CD8-positive, alpha-beta memory T cell (primary cell): Measurements from ENCODE around the gene CEBPE. TPM values are rescaled to one million over a fixed set of nuclear protein-coding genes. Genes with fewer than 3 reads are reported as not detected.

Source experiments
- CTCF ChIA-PET: fragments of 350-600 bp; sonication (Branson Sonifier 250); formaldehyde crosslinking; loops from one replicate; lab custom pipeline; 2021; ENCODE audit warnings: antibody characterized with exemption; lab: Charles Lee
- POLR2A ChIA-PET: fragments of 350-600 bp; sonication (Branson Sonifier 250); formaldehyde crosslinking; loops from one replicate; lab custom pipeline; 2021; ENCODE audit warnings: antibody characterized with exemption; lab: Charles Lee
- DNase-seq, 5 donors: peaks; one replicate each; pipeline versions ENCODE4 v3.0.0 to v3.0.0-alpha.2; 2020 to 2022; ENCODE audit warnings: mixed read lengths in 1 of 5
- H3K27ac ChIP-seq: one replicate; pipeline ENCODE4 v1.7.0; 2013; ENCODE audit warnings: low read depth, mild to moderate bottlenecking, low read length, moderate library complexity
- H3K27me3 ChIP-seq: 2 replicates; pipeline ENCODE4 v1.7.0; 2013; ENCODE audit warnings: low read length, mild to moderate bottlenecking; ENCODE audit not compliant: insufficient read depth, poor library complexity, severe bottlenecking
- H3K36me3 ChIP-seq: 2 replicates; pipeline ENCODE4 v1.7.0; 2013; ENCODE audit warnings: mild to moderate bottlenecking, low read length, moderate library complexity; ENCODE audit not compliant: insufficient read depth
- H3K4me1 ChIP-seq: 2 replicates; pipeline ENCODE4 v1.7.0; 2013; ENCODE audit warnings: mild to moderate bottlenecking, low read length, moderate library complexity; ENCODE audit not compliant: insufficient read depth
- H3K4me3 ChIP-seq: 2 replicates; pipeline ENCODE4 v1.7.0; 2013; ENCODE audit warnings: mild to moderate bottlenecking, low read length
- H3K9me3 ChIP-seq: 2 replicates; pipeline ENCODE4 v1.7.0; 2013; ENCODE audit warnings: mild to moderate bottlenecking, low read length
- H3K27ac Mint-ChIP-seq, 8 donors: one replicate each; pipeline ENCODE4 v1.8.0; 2020 to 2021; ENCODE audit warnings: mixed read lengths in 8 of 8, mild to moderate bottlenecking in 6 of 8, inconsistent platforms in 3 of 8, moderate library complexity in 3 of 8
- H3K27me3 Mint-ChIP-seq, 2 donors: one replicate each; pipeline ENCODE4 v1.8.0; 2020 to 2021; ENCODE audit warnings: mixed read lengths in 2 of 2, mild to moderate bottlenecking in 1 of 2, moderate library complexity in 1 of 2
- H3K36me3 Mint-ChIP-seq, 3 donors: one replicate each; pipeline ENCODE4 v1.8.0; 2020 to 2021; ENCODE audit warnings: mixed read lengths in 3 of 3, inconsistent platforms in 1 of 3, mild to moderate bottlenecking in 1 of 3
- H3K4me1 Mint-ChIP-seq, 3 donors: one replicate each; pipeline ENCODE4 v1.8.0; 2020 to 2021; ENCODE audit warnings: mixed read lengths in 3 of 3, inconsistent platforms in 1 of 3, mild to moderate bottlenecking in 1 of 3
- H3K4me3 Mint-ChIP-seq, 7 donors: one replicate each; pipeline ENCODE4 v1.8.0; 2020 to 2021; ENCODE audit warnings: mixed read lengths in 7 of 7, mild to moderate bottlenecking in 6 of 7, moderate library complexity in 4 of 7, inconsistent platforms in 2 of 7
- H3K9me3 Mint-ChIP-seq, 5 donors: one replicate each; pipeline ENCODE4 v1.8.0; 2020 to 2022; ENCODE audit warnings: mixed read lengths in 5 of 5, mild to moderate bottlenecking in 3 of 5, moderate library complexity in 2 of 5, inconsistent platforms in 1 of 5
- polyA plus RNA-seq: library from polyadenylated mRNA; unstranded; fragments of 300-500 nt; fragmentation: Illumina TruSeq; gene quantifications from one replicate; pipeline ENCODE4 v1.2.3, GENCODE V29; 2021
- total RNA-seq, 2 experiments: library from RNA; stranded (reverse); gene quantifications; one replicate each; pipeline ENCODE4 v1.2.3, GENCODE V29; 2021

CEBPE gene
- total and polyA plus RNA-seq, 3 experiments from 2014 or later, result 0.16 to 0.22 TPM; not detected in 1

DNA sequence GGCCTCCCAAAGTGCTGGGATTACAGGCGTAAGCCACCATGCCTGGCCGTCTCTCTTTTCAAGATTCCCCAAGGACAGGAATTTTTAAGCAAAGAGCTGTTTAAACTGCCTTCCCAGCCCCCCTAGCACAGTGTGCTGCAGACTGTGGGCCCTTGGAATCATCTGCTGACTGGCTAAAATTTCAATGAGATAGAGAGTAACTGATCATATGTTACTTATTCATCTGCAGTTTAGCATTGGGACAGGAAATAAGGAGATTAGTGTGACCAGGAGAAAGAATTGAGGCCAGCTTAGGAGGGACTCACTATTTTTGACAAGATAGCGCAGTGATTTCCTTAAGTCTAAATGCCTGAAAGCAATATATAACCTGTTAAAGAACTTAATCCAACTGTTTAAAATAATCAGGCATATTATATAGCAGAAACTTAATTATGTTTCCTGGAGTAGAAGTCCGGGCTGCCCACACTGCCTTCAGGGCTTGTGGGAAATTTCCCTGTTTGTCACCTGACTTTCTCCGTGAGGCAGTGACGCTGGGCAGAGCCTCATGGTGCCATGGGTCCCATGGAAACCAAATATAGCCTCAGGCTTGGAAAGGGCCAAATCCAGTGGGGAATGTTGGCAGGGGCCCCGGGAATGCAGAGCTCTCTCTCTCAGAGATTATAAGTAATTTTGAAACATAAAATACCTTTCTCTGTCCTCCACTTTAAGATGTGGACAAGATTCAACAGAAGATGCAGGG lies 22.8 kb upstream of the CEBPE start:
- no peak overlapping the region for H3K27ac ChIP-seq
- ChIA-PET POLR2A (no interaction called here), CTCF (no interaction called here)
- Mint-ChIP-seq H3K4me1 (no peaks in the 10 kb centered on the region), H3K27ac (peak overlapping the region in 1 of 8 donors; percentile 19), H3K36me3 (no peaks in the 10 kb centered on the region), H3K4me3 (no peak overlapping the region), H3K9me3 (no peaks in the 10 kb centered on the region), H3K27me3 (peaks cover 0 to 17% of the 10 kb centered on the region in 2 donors)
- no peak overlapping the region for H3K4me3 ChIP-seq
- DNase-seq, result no peak
- H3K4me1 ChIP-seq, result no peaks in the 10 kb centered on the region
- no peaks in the 10 kb centered on the region for H3K27me3 ChIP-seq
- H3K36me3 ChIP-seq, result no peaks in the 10 kb centered on the region
- no peaks in the 10 kb centered on the region for H3K9me3 ChIP-seq

GRCh38 chr14:23140371-23140770 lies 21.3 kb upstream of the CEBPE start:
- no peak overlapping the region for H3K4me3 Mint-ChIP-seq

DNA sequence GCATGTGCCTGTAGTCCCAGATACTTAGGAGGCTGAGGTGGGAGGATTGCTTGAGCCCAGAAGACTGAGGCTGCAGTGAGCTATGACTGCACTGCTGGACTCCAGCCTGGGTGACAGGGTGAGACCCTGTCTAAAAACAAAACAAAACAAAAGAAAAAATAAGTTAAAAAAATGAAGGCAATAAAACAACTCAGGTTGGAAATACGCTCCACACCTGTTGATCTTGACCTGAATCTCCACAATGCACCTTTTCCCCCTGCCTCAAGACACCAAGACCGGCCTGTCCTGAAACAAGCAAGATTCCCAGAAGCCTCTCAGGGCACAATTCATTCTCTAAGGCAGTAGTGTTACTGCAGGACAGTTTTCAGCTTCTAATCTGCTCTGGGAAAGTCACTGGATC lies 20.8 kb upstream of the CEBPE start:
- Mint-ChIP-seq H3K36me3 (no peaks in the 10 kb centered on the region), H3K4me1 (no peaks in the 10 kb centered on the region), H3K9me3 (no peaks in the 10 kb centered on the region), H3K4me3 (no peak overlapping the region), H3K27ac (no peak overlapping the region), H3K27me3 (peaks cover 5 to 7% of the 10 kb centered on the region in 2 donors)
- DNase-seq, result no peak
- ChIA-PET POLR2A (no interaction called here), CTCF (no interaction called here)
- no peaks in the 10 kb centered on the region for H3K9me3 ChIP-seq
- H3K36me3 ChIP-seq, result no peaks in the 10 kb centered on the region
- no peaks in the 10 kb centered on the region for H3K4me1 ChIP-seq
- no peak overlapping the region for H3K27ac ChIP-seq
- H3K27me3 ChIP-seq, result no peaks in the 10 kb centered on the region
- no peak overlapping the region for H3K4me3 ChIP-seq

More at GRCh38 chr14:23140371-23140770, 21.3 kb upstream of the CEBPE start:
- H3K4me1 Mint-ChIP-seq, result no peaks in the 10 kb centered on the region
- no peaks in the 10 kb centered on the region for H3K36me3 Mint-ChIP-seq
- ChIA-PET CTCF (no interaction called here), POLR2A (no interaction called here)
- H3K27me3 Mint-ChIP-seq, result peaks cover 5 to 7% of the 10 kb centered on the region in 2 donors
- Histone ChIP-seq H3K36me3 (no peaks in the 10 kb centered on the region), H3K4me3 (no peak overlapping the region), H3K27ac (no peak overlapping the region), H3K4me1 (no peaks in the 10 kb centered on the region), H3K27me3 (no peaks in the 10 kb centered on the region), H3K9me3 (no peaks in the 10 kb centered on the region)
- no peaks in the 10 kb centered on the region for H3K9me3 Mint-ChIP-seq
- no peak overlapping the region for H3K27ac Mint-ChIP-seq
- no peak for DNase-seq

DNA sequence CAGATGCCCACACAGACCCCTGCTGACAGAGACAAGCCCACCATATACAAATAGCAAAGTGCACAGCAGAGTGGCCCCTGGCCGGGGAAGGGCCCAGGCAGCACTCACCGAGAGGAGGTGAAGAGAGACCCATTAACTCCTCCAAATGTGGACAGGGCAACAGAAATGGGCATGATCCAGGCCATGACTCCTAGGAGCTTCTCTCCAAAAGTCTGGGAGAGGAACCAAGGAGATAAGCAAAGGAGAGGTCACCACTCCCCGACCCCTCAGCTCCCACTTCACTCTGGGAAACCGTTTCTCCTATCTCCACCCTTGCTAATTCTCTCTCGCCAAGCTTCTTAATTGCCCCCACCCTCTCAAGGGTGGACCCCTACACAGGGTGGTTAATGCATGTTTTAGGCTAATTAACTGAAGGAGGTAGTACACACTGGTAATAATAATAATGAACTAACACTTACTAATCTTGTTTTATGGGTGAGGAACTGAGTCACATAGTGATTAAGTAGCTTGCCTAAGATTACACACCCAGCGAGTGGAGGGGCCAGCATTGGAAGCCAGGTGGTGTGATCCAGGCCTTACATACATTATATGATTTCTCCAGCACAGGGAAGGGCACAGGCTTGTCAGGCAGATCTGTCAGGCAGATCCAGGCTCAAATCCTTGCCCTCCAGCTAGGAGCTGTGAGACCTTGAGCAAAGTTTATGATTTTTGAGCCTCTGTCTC lies 18.9 kb upstream of the CEBPE start:
- CTCF ChIA-PET, result interaction anchor here (0.8 kb wide), 1 partner anchor 38 kb away, joined by 3 read pairs; no protein-coding TSS in a partner anchor
- H3K4me3 Mint-ChIP-seq, result no peak overlapping the region

GRCh38 chr14:23137192-23137812 lies 18.2 kb upstream of the CEBPE start:
- CTCF ChIA-PET, result interaction anchor here (0.7 kb wide), 1 partner anchor 60 kb away, joined by 3 read pairs; no protein-coding TSS in a partner anchor
- DNase-seq, result no peak

More for the DNA sequence above, 18.9 kb upstream of the CEBPE start:
- Mint-ChIP-seq H3K4me1 (no peaks in the 10 kb centered on the region), H3K36me3 (no peaks in the 10 kb centered on the region), H3K27me3 (peaks cover 5% of the 10 kb centered on the region in 2 donors), H3K9me3 (no peaks in the 10 kb centered on the region), H3K27ac (peak overlapping the region in 1 of 8 donors; percentile 27)
- POLR2A ChIA-PET, result no interaction called here
- Histone ChIP-seq H3K27ac (no peak overlapping the region), H3K27me3 (no peaks in the 10 kb centered on the region), H3K9me3 (no peaks in the 10 kb centered on the region), H3K4me3 (no peak overlapping the region), H3K4me1 (no peaks in the 10 kb centered on the region), H3K36me3 (no peaks in the 10 kb centered on the region)
- DNase-seq, result no peak

GRCh38 chr14:23136566-23137133 lies 17.6 kb upstream of the CEBPE start:
- ChIA-PET POLR2A (no interaction called here), CTCF (interaction anchor here (0.7 kb wide), 1 partner anchor 60 kb away, joined by 3 read pairs; no protein-coding TSS in a partner anchor)
- H3K9me3 ChIP-seq, result no peaks in the 10 kb centered on the region
- H3K27me3 Mint-ChIP-seq, result peaks cover 5% of the 10 kb centered on the region in 2 donors
- no peaks in the 10 kb centered on the region for H3K4me1 Mint-ChIP-seq
- H3K27ac Mint-ChIP-seq, result no peak overlapping the region
- no peak overlapping the region for H3K27ac ChIP-seq
- H3K4me3 ChIP-seq, result no peak overlapping the region
- no peak for DNase-seq
- H3K9me3 Mint-ChIP-seq, result no peaks in the 10 kb centered on the region
- H3K4me1 ChIP-seq, result no peaks in the 10 kb centered on the region
- H3K27me3 ChIP-seq, result no peaks in the 10 kb centered on the region
- H3K36me3 ChIP-seq, result no peaks in the 10 kb centered on the region
- no peak overlapping the region for H3K4me3 Mint-ChIP-seq
- no peaks in the 10 kb centered on the region for H3K36me3 Mint-ChIP-seq

More at GRCh38 chr14:23137192-23137812, 18.2 kb upstream of the CEBPE start:
- H3K36me3 ChIP-seq, result no peaks in the 10 kb centered on the region
- no peak overlapping the region for H3K27ac ChIP-seq
- no peaks in the 10 kb centered on the region for H3K4me1 Mint-ChIP-seq
- no peak overlapping the region for H3K27ac Mint-ChIP-seq
- H3K4me3 ChIP-seq, result no peak overlapping the region
- H3K4me3 Mint-ChIP-seq, result no peak overlapping the region
- peaks cover 5% of the 10 kb centered on the region in 2 donors for H3K27me3 Mint-ChIP-seq
- POLR2A ChIA-PET, result no interaction called here
- H3K9me3 ChIP-seq, result no peaks in the 10 kb centered on the region
- H3K4me1 ChIP-seq, result no peaks in the 10 kb centered on the region
- H3K36me3 Mint-ChIP-seq, result no peaks in the 10 kb centered on the region
- H3K9me3 Mint-ChIP-seq, result no peaks in the 10 kb centered on the region
- no peaks in the 10 kb centered on the region for H3K27me3 ChIP-seq

- Mint-ChIP-seq H3K36me3 (no peaks in the 10 kb centered on the region), H3K27me3 (peaks cover 13 to 16% of the 10 kb centered on the region in 2 donors), H3K4me1 (peaks cover 0 to 5% (median 1%) of the 10 kb centered on the region in 3 donors), H3K9me3 (no peaks in the 10 kb centered on the region), H3K4me3 (no peak overlapping the region), H3K27ac (no peak overlapping the region)
- no peaks in the 10 kb centered on the region for H3K4me1 ChIP-seq
- H3K9me3 ChIP-seq, result no peaks in the 10 kb centered on the region
- ChIA-PET CTCF (no interaction called here), POLR2A (no interaction called here)
- no peaks in the 10 kb centered on the region for H3K27me3 ChIP-seq
- DNase-seq, result no peak
- H3K4me3 ChIP-seq, result no peak overlapping the region
- H3K36me3 ChIP-seq, result no peaks in the 10 kb centered on the region
- no peak overlapping the region for H3K27ac ChIP-seq
Measured at GRCh38 chr14:23132970-23133369, 13.9 kb upstream of the CEBPE start.
